HG02938 (cell line): ENCODE results near the gene MRPL16.
A peak's percentile ranks its signal among the peaks of the same experiment; 100 is the strongest.
"Not testable (repeated sequence)": the region's sequence is repeated elsewhere in the genome, so short reads cannot be mapped to it uniquely, and the experiment has no call there.

Experiments
- ATAC-seq: cut with Tn5 transposase; IDR thresholded peaks from one replicate; pipeline ENCODE4 v1.9.1; 2021; ENCODE audit warnings: mild to moderate bottlenecking, moderate library complexity; ENCODE audit not compliant: unreplicated experiment

The MRPL16 gene

GRCh38 chr11:59810189-59810910 is at the start of gene MRPL16:
Gene MRPL16 (minus strand): TSS chr11:59810778. CDS start chr11:59810658, 120 bp downstream.
- ATAC-seq: peak; percentile 97

GRCh38 chr11:59859673-59860072 is 49.1 kb upstream of the MRPL16 start:
- ATAC-seq: no peak

- ATAC-seq: no peak
Measured at GRCh38 chr11:59857439-59858434, 47.2 kb upstream of the MRPL16 start.

GRCh38 chr11:59854871-59855270 is 44.3 kb upstream of the MRPL16 start:
- ATAC-seq: no peak

- ATAC-seq: not testable (repeated sequence)
Measured at GRCh38 chr11:59851416-59851815, 40.8 kb upstream of the MRPL16 start.

GRCh38 chr11:59849551-59849950 is 39.0 kb upstream of the MRPL16 start:
- ATAC-seq: not testable (repeated sequence)

GRCh38 chr11:59849129-59849528 is 38.6 kb upstream of the MRPL16 start:
- ATAC-seq: no peak

- ATAC-seq: not testable (repeated sequence)
Measured at GRCh38 chr11:59848439-59848838, 37.9 kb upstream of the MRPL16 start.

GRCh38 chr11:59847626-59848025 is 37.0 kb upstream of the MRPL16 start:
- no peak for ATAC-seq

- no peak for ATAC-seq
Measured at GRCh38 chr11:59846556-59846955, 36.0 kb upstream of the MRPL16 start.

GRCh38 chr11:59845399-59845798 is 34.8 kb upstream of the MRPL16 start, which contains the start of gene CBLIF:
Gene CBLIF (minus strand): TSS chr11:59845499. CDS start chr11:59845453, 46 bp downstream.
- ATAC-seq: no peak

- ATAC-seq: no peak
Measured at GRCh38 chr11:59842316-59842715, 31.7 kb upstream of the MRPL16 start.

- no peak for ATAC-seq
Measured at GRCh38 chr11:59841514-59841913, 30.9 kb upstream of the MRPL16 start.

- no peak for ATAC-seq
Measured at GRCh38 chr11:59839615-59840014, 29.0 kb upstream of the MRPL16 start.

GRCh38 chr11:59833602-59834001 is 23.0 kb upstream of the MRPL16 start:
- ATAC-seq: no peak

- no peak for ATAC-seq
Measured at GRCh38 chr11:59829358-59829757, 18.8 kb upstream of the MRPL16 start.

- peak; percentile 86 for ATAC-seq
Measured at GRCh38 chr11:59822989-59823566, 12.5 kb upstream of the MRPL16 start.

GRCh38 chr11:59818572-59818971 is 8.0 kb upstream of the MRPL16 start:
- ATAC-seq: no peak

- ATAC-seq: not testable (repeated sequence)
Measured at GRCh38 chr11:59816434-59816833, 5.9 kb upstream of the MRPL16 start.

GRCh38 chr11:59815754-59816153 is 5.2 kb upstream of the MRPL16 start:
- ATAC-seq: no peak

GRCh38 chr11:59814021-59814420 is 3.4 kb upstream of the MRPL16 start:
- ATAC-seq: no peak
